ENCODE measurements around the gene SRSF11. TPM values are rescaled to one million over a fixed set of nuclear protein-coding genes. Genes with fewer than 3 reads are reported as not detected.

Gene SRSF11
- total RNA-seq, 1 donor from 2014 or later, result 67.8 TPM

DNA sequence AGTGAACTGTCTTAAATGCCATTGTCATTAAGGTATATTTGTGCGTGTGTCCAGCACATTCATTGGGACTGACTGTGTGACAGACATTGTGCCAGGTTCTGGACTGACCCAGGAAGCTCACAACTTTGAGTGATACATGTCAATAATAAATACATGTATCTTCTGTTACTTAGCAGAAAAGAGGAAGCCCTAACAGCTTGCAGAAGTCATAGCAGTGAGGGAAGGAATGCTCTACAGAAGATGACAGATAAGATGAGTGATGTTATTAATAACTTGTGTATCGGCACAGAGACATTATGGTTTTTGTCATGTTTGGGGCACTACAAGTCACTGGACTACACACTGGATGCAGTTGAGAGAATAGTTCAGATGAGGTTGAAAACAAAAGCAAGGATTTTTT lies 1.2 kb upstream of the SRSF11 start:
- H3K27ac ChIP-seq (ENCODE audit: low read depth, low read length), result no peak overlapping the region
- peaks cover 15 to 22% (median 17%) of the 10 kb centered on the region in 3 donors for H3K4me1 ChIP-seq (ENCODE audit: control insufficient read depth in 3 of 3, insufficient read depth in 3 of 3, low read length in 3 of 3)
- H3K9me3 ChIP-seq (ENCODE audit: control insufficient read depth in 3 of 3, low read length in 3 of 3), result no peaks in the 10 kb centered on the region
- H3K27me3 ChIP-seq (ENCODE audit: control insufficient read depth in 3 of 3, insufficient read depth in 3 of 3, low read length in 3 of 3), result no peaks in the 10 kb centered on the region
- H3K9ac ChIP-seq (ENCODE audit: low read depth in 1 of 3, low read length in 3 of 3), result no peak overlapping the region
- peaks cover 3 to 14% (median 13%) of the 10 kb centered on the region in 3 donors for H3K36me3 ChIP-seq (ENCODE audit: control insufficient read depth in 3 of 3, insufficient read depth in 3 of 3, low read length in 3 of 3)
- no peak overlapping the region for H3K4me3 ChIP-seq (ENCODE audit: low read length in 3 of 3)

DNA sequence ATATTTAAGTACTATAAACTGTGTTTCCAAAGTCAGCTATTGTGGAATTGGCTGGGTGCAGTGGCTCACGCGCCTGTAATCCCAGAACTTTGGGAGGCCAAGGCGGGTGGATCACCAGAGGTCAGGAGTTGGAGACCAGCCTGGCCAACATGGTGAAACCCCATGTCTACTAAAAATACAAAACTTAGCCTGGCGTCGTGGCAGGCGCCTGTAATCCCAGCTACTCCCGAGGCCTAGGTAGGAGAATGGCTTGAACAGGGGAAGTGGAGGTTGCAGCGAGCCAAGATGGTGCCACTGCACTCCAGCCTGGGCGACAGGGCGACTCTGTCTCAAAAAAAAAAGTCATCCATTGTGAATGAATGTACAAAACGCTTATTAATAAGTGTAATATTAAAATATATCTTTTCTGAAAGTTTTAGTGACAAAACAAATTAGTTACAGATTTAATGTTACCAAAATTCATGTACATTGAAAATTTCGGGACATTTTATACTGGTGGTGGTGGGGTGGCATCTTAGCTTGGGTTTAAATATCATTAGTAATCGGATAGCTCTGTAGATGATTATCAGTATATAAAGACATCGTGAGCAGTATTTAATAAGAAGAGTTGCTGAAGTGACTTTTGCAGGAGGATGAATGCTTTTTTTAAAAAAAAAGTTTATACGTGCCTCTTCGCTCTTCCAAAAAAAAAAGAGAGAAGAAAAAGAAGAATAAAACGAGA lies 503 bp upstream of the SRSF11 start:
- no peaks in the 10 kb centered on the region for H3K9me3 ChIP-seq (ENCODE audit: control insufficient read depth in 3 of 3, low read length in 3 of 3)
- H3K36me3 ChIP-seq (ENCODE audit: control insufficient read depth in 3 of 3, insufficient read depth in 3 of 3, low read length in 3 of 3), result peaks cover 3 to 15% (median 13%) of the 10 kb centered on the region in 3 donors
- H3K27me3 ChIP-seq (ENCODE audit: control insufficient read depth in 3 of 3, insufficient read depth in 3 of 3, low read length in 3 of 3), result no peaks in the 10 kb centered on the region
- H3K4me1 ChIP-seq (ENCODE audit: control insufficient read depth in 3 of 3, insufficient read depth in 3 of 3, low read length in 3 of 3), result peaks cover 15 to 22% (median 17%) of the 10 kb centered on the region in 3 donors
- peak overlapping the region; percentile 97 for H3K27ac ChIP-seq (ENCODE audit: low read depth, low read length)
- peak overlapping the region; percentile 73 to 92 (median 84) for H3K4me3 ChIP-seq (ENCODE audit: low read length in 3 of 3)
- H3K9ac ChIP-seq (ENCODE audit: low read depth in 1 of 3, low read length in 3 of 3), result peak overlapping the region; percentile 80 to 97 (median 94)

DNA sequence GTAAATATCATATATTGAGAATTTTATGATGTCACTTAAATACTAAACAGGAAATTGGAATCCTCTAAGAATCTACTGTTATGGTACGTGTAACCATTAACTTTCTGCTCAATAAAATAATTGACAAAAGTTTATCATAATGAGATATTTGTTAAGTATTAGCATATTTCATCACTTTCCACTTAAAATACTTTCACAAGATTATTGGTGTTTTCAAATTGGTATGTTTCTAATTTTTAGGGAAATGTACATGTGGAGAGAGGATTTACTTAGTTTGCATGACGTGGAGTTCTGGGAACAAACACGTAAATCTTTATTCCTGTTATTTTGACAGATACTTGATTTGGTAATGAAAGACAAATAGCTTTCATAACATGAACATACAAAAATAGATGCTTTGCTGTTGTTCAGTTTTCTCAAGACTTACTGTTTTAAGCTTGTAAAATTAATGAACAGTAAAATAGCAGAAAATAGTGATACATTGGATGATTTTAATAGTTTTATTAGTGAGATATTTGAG lies 1.6 kb downstream of the SRSF11 start:
- Histone ChIP-seq H3K36me3 (ENCODE audit: control insufficient read depth in 3 of 3, insufficient read depth in 3 of 3, low read length in 3 of 3) (peaks cover 3 to 13% (median 8%) of the 10 kb centered on the region in 3 donors), H3K9ac (ENCODE audit: low read depth in 1 of 3, low read length in 3 of 3) (peak overlapping the region; percentile 94 to 97 (median 96)), H3K27me3 (ENCODE audit: control insufficient read depth in 3 of 3, insufficient read depth in 3 of 3, low read length in 3 of 3) (no peaks in the 10 kb centered on the region), H3K4me1 (ENCODE audit: control insufficient read depth in 3 of 3, insufficient read depth in 3 of 3, low read length in 3 of 3) (peaks cover 19 to 30% (median 26%) of the 10 kb centered on the region in 3 donors), H3K4me3 (ENCODE audit: low read length in 3 of 3) (peak overlapping the region in 1 of 3 donors; percentile 84), H3K9me3 (ENCODE audit: control insufficient read depth in 3 of 3, low read length in 3 of 3) (no peaks in the 10 kb centered on the region), H3K27ac (ENCODE audit: low read depth, low read length) (peak overlapping the region; percentile 6)

- Histone ChIP-seq H3K27me3 (ENCODE audit: control insufficient read depth in 3 of 3, insufficient read depth in 3 of 3, low read length in 3 of 3) (no peaks in the 10 kb centered on the region), H3K27ac (ENCODE audit: low read depth, low read length) (no peak overlapping the region), H3K4me1 (ENCODE audit: control insufficient read depth in 3 of 3, insufficient read depth in 3 of 3, low read length in 3 of 3) (peaks cover 19 to 30% (median 27%) of the 10 kb centered on the region in 3 donors), H3K4me3 (ENCODE audit: low read length in 3 of 3) (no peak overlapping the region), H3K9me3 (ENCODE audit: control insufficient read depth in 3 of 3, low read length in 3 of 3) (no peaks in the 10 kb centered on the region), H3K36me3 (ENCODE audit: control insufficient read depth in 3 of 3, insufficient read depth in 3 of 3, low read length in 3 of 3) (peaks cover 3 to 21% (median 18%) of the 10 kb centered on the region in 3 donors), H3K9ac (ENCODE audit: low read depth in 1 of 3, low read length in 3 of 3) (peak overlapping the region in 1 of 3 donors; percentile 5)
Observed at GRCh38 chr1:70224954-70225353, 3.8 kb downstream of the SRSF11 start.

DNA sequence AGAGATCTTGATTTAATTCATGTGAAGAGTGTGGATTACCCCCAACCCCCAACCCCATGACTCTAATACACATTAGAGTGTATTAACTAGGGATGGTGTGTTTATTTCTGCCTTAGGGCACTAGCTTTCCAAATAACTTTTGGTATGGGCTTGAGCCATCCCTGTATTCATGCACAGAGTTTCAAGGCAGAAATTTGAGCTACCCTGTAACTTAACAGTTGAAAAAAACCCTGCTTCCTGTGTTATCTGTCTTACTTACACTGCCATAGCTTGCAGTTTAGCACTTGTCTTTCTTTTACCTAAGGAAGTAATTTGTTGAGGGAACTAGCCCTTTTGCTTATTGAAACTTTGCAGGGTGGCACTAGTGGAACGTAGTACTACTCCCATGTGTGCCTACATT lies 6.3 kb downstream of the SRSF11 start:
- Histone ChIP-seq H3K9ac (ENCODE audit: low read depth in 1 of 3, low read length in 3 of 3) (no peak overlapping the region), H3K36me3 (ENCODE audit: control insufficient read depth in 3 of 3, insufficient read depth in 3 of 3, low read length in 3 of 3) (peaks cover 3 to 43% (median 38%) of the 10 kb centered on the region in 3 donors), H3K27ac (ENCODE audit: low read depth, low read length) (no peak overlapping the region), H3K4me1 (ENCODE audit: control insufficient read depth in 3 of 3, insufficient read depth in 3 of 3, low read length in 3 of 3) (peaks cover 13 to 27% (median 21%) of the 10 kb centered on the region in 3 donors), H3K9me3 (ENCODE audit: control insufficient read depth in 3 of 3, low read length in 3 of 3) (no peaks in the 10 kb centered on the region), H3K4me3 (ENCODE audit: low read length in 3 of 3) (no peak overlapping the region), H3K27me3 (ENCODE audit: control insufficient read depth in 3 of 3, insufficient read depth in 3 of 3, low read length in 3 of 3) (no peaks in the 10 kb centered on the region)

- Histone ChIP-seq H3K4me3 (ENCODE audit: low read length in 3 of 3) (no peak overlapping the region), H3K27me3 (ENCODE audit: control insufficient read depth in 3 of 3, insufficient read depth in 3 of 3, low read length in 3 of 3) (no peaks in the 10 kb centered on the region), H3K27ac (ENCODE audit: low read depth, low read length) (no peak overlapping the region), H3K36me3 (ENCODE audit: control insufficient read depth in 3 of 3, insufficient read depth in 3 of 3, low read length in 3 of 3) (peaks cover 9 to 54% (median 34%) of the 10 kb centered on the region in 3 donors), H3K4me1 (ENCODE audit: control insufficient read depth in 3 of 3, insufficient read depth in 3 of 3, low read length in 3 of 3) (peaks cover 11 to 17% (median 14%) of the 10 kb centered on the region in 3 donors), H3K9me3 (ENCODE audit: control insufficient read depth in 3 of 3, low read length in 3 of 3) (no peaks in the 10 kb centered on the region), H3K9ac (ENCODE audit: low read depth in 1 of 3, low read length in 3 of 3) (no peak overlapping the region)
Observed at GRCh38 chr1:70228670-70229069, 7.5 kb downstream of the SRSF11 start.

DNA sequence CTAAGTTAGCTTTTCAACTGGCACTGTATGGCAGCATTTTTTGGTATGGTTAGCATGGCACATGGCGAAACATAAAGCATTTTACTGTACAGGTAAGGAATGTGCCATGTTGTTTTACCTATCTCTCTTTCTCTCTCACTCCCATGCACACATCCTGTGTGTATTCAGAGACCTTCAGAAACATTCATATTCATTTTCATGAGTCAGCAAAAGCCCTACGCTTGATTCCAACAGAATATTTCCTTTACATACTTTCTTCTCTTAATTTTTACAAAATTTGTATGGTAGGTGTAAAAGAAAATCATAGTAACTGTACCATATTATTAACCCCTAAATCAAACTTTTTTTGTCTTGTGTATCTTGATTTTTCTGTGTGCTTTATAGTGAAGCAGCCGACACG lies 10.3 kb downstream of the SRSF11 start:
- peaks cover 19 to 70% (median 46%) of the 10 kb centered on the region in 3 donors for H3K36me3 ChIP-seq (ENCODE audit: control insufficient read depth in 3 of 3, insufficient read depth in 3 of 3, low read length in 3 of 3)

DNA sequence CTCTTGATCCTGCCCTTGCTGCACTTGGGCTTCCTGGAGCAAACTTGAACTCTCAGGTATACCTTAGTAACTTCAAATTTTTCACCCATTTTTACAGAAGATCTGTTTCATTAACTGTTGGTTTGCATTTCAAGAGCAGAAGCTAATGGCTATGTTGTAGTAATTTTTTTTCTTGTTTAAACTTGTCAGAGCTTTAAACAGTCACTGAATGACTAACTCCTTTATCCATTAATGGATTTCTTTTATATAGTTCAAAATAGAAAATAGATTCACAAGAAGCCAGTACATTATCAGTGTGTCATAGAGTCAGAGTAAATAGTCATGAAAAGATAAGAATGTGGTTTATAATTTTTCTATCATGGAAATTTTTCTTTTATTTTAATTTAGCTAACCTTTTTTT lies 13.6 kb downstream of the SRSF11 start:
- no peaks in the 10 kb centered on the region for H3K4me1 ChIP-seq (ENCODE audit: control insufficient read depth in 3 of 3, insufficient read depth in 3 of 3, low read length in 3 of 3)
- peaks cover 30 to 81% (median 60%) of the 10 kb centered on the region in 3 donors for H3K36me3 ChIP-seq (ENCODE audit: control insufficient read depth in 3 of 3, insufficient read depth in 3 of 3, low read length in 3 of 3)
- H3K27me3 ChIP-seq (ENCODE audit: control insufficient read depth in 3 of 3, insufficient read depth in 3 of 3, low read length in 3 of 3), result no peaks in the 10 kb centered on the region
- H3K27ac ChIP-seq (ENCODE audit: low read depth, low read length), result no peak overlapping the region
- no peak overlapping the region for H3K9ac ChIP-seq (ENCODE audit: low read depth in 1 of 3, low read length in 3 of 3)
- H3K9me3 ChIP-seq (ENCODE audit: control insufficient read depth in 3 of 3, low read length in 3 of 3), result no peaks in the 10 kb centered on the region
- H3K4me3 ChIP-seq (ENCODE audit: low read length in 3 of 3), result no peak overlapping the region

More for the DNA sequence above, 10.3 kb downstream of the SRSF11 start:
- H3K27me3 ChIP-seq (ENCODE audit: control insufficient read depth in 3 of 3, insufficient read depth in 3 of 3, low read length in 3 of 3), result no peaks in the 10 kb centered on the region
- H3K27ac ChIP-seq (ENCODE audit: low read depth, low read length), result no peak overlapping the region
- no peak overlapping the region for H3K4me3 ChIP-seq (ENCODE audit: low read length in 3 of 3)
- no peak overlapping the region for H3K9ac ChIP-seq (ENCODE audit: low read depth in 1 of 3, low read length in 3 of 3)
- peaks cover 4 to 10% (median 8%) of the 10 kb centered on the region in 3 donors for H3K4me1 ChIP-seq (ENCODE audit: control insufficient read depth in 3 of 3, insufficient read depth in 3 of 3, low read length in 3 of 3)
- H3K9me3 ChIP-seq (ENCODE audit: control insufficient read depth in 3 of 3, low read length in 3 of 3), result no peaks in the 10 kb centered on the region

DNA sequence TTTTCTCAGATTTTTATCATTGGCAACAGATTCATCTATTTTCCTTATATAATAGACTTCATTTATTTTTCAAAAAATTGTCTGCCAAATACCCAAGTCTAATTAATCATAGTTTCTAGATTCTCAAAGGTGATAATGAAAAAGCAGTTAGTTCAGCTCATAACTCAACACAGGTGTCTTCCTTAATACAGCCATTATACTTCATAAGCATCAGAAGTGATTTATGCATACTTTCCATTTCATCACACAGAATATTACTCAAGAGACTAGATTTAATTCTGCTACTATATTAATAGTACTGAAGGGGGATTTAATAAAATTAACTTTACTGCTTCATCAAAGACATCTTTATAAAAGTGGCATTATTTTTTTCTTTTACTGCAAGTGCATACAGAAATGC lies 18.8 kb downstream of the SRSF11 start:
- Histone ChIP-seq H3K9me3 (ENCODE audit: control insufficient read depth in 3 of 3, low read length in 3 of 3) (no peaks in the 10 kb centered on the region), H3K9ac (ENCODE audit: low read depth in 1 of 3, low read length in 3 of 3) (no peak overlapping the region), H3K4me3 (ENCODE audit: low read length in 3 of 3) (no peak overlapping the region), H3K4me1 (ENCODE audit: control insufficient read depth in 3 of 3, insufficient read depth in 3 of 3, low read length in 3 of 3) (no peaks in the 10 kb centered on the region), H3K27me3 (ENCODE audit: control insufficient read depth in 3 of 3, insufficient read depth in 3 of 3, low read length in 3 of 3) (no peaks in the 10 kb centered on the region), H3K36me3 (ENCODE audit: control insufficient read depth in 3 of 3, insufficient read depth in 3 of 3, low read length in 3 of 3) (peaks cover 47 to 76% (median 76%) of the 10 kb centered on the region in 3 donors), H3K27ac (ENCODE audit: low read depth, low read length) (no peak overlapping the region)

DNA sequence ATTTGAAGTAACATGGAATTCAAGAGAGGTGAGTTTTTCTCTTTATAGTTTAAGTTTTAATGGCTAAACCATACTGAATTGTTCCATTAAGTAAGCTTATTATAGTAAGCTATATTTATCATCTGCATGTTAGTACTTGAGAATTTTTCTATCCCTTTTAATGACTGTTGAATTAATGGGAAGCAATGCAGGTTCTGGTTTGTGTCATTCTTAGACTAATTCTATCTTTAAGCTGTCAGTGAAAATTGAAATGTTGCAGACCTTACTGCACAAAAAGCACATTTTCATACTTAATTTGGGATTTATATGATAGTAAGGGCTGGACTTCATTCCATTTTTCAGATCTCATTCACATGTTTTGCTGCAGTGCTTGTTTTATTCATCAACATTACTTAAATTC lies 25.9 kb downstream of the SRSF11 start:
- H3K4me3 ChIP-seq (ENCODE audit: low read length in 3 of 3), result no peak overlapping the region
- no peaks in the 10 kb centered on the region for H3K9me3 ChIP-seq (ENCODE audit: control insufficient read depth in 3 of 3, low read length in 3 of 3)
- H3K27ac ChIP-seq (ENCODE audit: low read depth, low read length), result no peak overlapping the region
- H3K9ac ChIP-seq (ENCODE audit: low read depth in 1 of 3, low read length in 3 of 3), result no peak overlapping the region
- H3K27me3 ChIP-seq (ENCODE audit: control insufficient read depth in 3 of 3, insufficient read depth in 3 of 3, low read length in 3 of 3), result no peaks in the 10 kb centered on the region
- H3K4me1 ChIP-seq (ENCODE audit: control insufficient read depth in 3 of 3, insufficient read depth in 3 of 3, low read length in 3 of 3), result no peaks in the 10 kb centered on the region
- peaks cover 47 to 90% (median 80%) of the 10 kb centered on the region in 3 donors for H3K36me3 ChIP-seq (ENCODE audit: control insufficient read depth in 3 of 3, insufficient read depth in 3 of 3, low read length in 3 of 3)
